ENCODE data around the gene LRRC4.

GRCh38 chr7:128066395-128066794 lies 35.2 kb upstream of the LRRC4 start:
- TF ChIP-seq, protein P1, sequence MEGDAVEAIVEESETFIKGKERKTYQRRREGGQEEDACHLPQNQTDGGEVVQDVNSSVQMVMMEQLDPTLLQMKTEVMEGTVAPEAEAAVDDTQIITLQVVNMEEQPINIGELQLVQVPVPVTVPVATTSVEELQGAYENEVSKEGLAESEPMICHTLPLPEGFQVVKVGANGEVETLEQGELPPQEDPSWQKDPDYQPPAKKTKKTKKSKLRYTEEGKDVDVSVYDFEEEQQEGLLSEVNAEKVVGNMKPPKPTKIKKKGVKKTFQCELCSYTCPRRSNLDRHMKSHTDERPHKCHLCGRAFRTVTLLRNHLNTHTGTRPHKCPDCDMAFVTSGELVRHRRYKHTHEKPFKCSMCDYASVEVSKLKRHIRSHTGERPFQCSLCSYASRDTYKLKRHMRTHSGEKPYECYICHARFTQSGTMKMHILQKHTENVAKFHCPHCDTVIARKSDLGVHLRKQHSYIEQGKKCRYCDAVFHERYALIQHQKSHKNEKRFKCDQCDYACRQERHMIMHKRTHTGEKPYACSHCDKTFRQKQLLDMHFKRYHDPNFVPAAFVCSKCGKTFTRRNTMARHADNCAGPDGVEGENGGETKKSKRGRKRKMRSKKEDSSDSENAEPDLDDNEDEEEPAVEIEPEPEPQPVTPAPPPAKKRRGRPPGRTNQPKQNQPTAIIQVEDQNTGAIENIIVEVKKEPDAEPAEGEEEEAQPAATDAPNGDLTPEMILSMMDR (IDR thresholded peaks at IDR 0.05), result no peak
- TF ChIP-seq POLR2A (IDR thresholded peaks at IDR 0.05), result no peak

Data from uterus (tissue), 2 donors.